ENCODE measurements around the gene TXNDC17. TPM values are rescaled to one million over a fixed set of nuclear protein-coding genes. Genes with fewer than 3 reads are reported as not detected.
"Not testable (repeated sequence)": the region's sequence is repeated elsewhere in the genome, so short reads cannot be mapped to it uniquely, and the experiment has no call there.

Gene TXNDC17
- total and polyA plus RNA-seq, 9 of the 15 experiments (the other 6 are each of a cell fraction or from before 2014, with no cell fraction given): 108 to 759 (median 179) TPM

GRCh38 chr17:6658411-6658810 lies 17.6 kb downstream of the TXNDC17 start:
- H3K9ac ChIP-seq (ENCODE audit: insufficient read depth in 1 of 2, low read depth in 2 of 2, low read length in 2 of 2); POLR2A ChIA-PET; FAIRE-seq; intact Hi-C loops (cut with micrococcal nuclease); ATAC-seq; DNase-seq (ENCODE audit: extremely low read depth in 1 of 4, low spot score in 3 of 4); CTCF ChIA-PET (ENCODE audit: low intra/inter-chr PET ratio); BruUV-seq (replicated peaks); H2AFZ ChIP-seq (ENCODE audit: low read depth, low read length); H3K79me2 ChIP-seq (ENCODE audit: control insufficient read depth, insufficient read depth, low read length); H3K36me3 ChIP-seq (ENCODE audit: control insufficient read depth, insufficient read depth, low read length); H3K27ac ChIP-seq (ENCODE audit: extremely low read depth, low read depth, low read length); in situ Hi-C loops (cut with MboI); H3K9me3 ChIP-seq (replicated peaks; ENCODE audit: control insufficient read depth, insufficient read depth, low read depth, low read length); H3K9me1 ChIP-seq (ENCODE audit: control insufficient read depth, insufficient read depth, low read length); H3K4me3 ChIP-seq; H3K4me1 ChIP-seq (replicated peaks in 1 of 2; ENCODE audit: control insufficient read depth in 2 of 2, insufficient read depth in 2 of 2, low read length in 2 of 2); H3K4me2 ChIP-seq (ENCODE audit: insufficient read depth, low read length); H4K20me1 ChIP-seq (replicated peaks; ENCODE audit: control insufficient read depth, insufficient read depth, low read length): not testable (repeated sequence)
- peaks cover 0 to 21% of the 10 kb centered on the region in 2 experiments; a peak in 3 of 5 replicates for H3K27me3 ChIP-seq (ENCODE audit: control insufficient read depth in 2 of 2, insufficient read depth in 2 of 2, low read length in 2 of 2)
- WGBS (ENCODE audit: insufficient coverage, low coverage, missing lambda C conversion rate): 0% methylated on average over 2 of the region's 5 CpGs

- BruUV-seq (replicated peaks): no TSS peak
- in situ Hi-C loops (cut with MboI): no loop called here
- Histone ChIP-seq H3K9ac (ENCODE audit: insufficient read depth in 1 of 2, low read depth in 2 of 2, low read length in 2 of 2) (no peak overlapping the region), H4K20me1 (replicated peaks; ENCODE audit: control insufficient read depth, insufficient read depth, low read length) (no peaks in the 10 kb centered on the region), H3K36me3 (ENCODE audit: control insufficient read depth, insufficient read depth, low read length) (no peaks in the 10 kb centered on the region), H2AFZ (ENCODE audit: low read depth, low read length) (no peak overlapping the region), H3K4me3 (no peak overlapping the region), H3K79me2 (ENCODE audit: control insufficient read depth, insufficient read depth, low read length) (no peaks in the 10 kb centered on the region), H3K27ac (ENCODE audit: extremely low read depth, low read depth, low read length) (no peak overlapping the region), H3K9me3 (replicated peaks; ENCODE audit: control insufficient read depth, insufficient read depth, low read depth, low read length) (no peaks in the 10 kb centered on the region), H3K27me3 (ENCODE audit: control insufficient read depth in 2 of 2, insufficient read depth in 2 of 2, low read length in 2 of 2) (peaks cover 0 to 19% of the 10 kb centered on the region in 2 experiments; a peak in 3 of 5 replicates), H3K4me2 (ENCODE audit: insufficient read depth, low read length) (no peak overlapping the region), H3K9me1 (ENCODE audit: control insufficient read depth, insufficient read depth, low read length) (no peaks in the 10 kb centered on the region), H3K4me1 (replicated peaks in 1 of 2; ENCODE audit: control insufficient read depth in 2 of 2, insufficient read depth in 2 of 2, low read length in 2 of 2) (0 out of 5 replicates have a peak, but pooled peaks cover 0 to under 1% of the 10 kb centered on the region in 2 experiments)
- no peak for ATAC-seq
- 24% methylated on average over 7 of the region's 9 CpGs for WGBS (ENCODE audit: insufficient coverage, low coverage, missing lambda C conversion rate)
- POLR2A ChIA-PET: no interaction called here
- CTCF ChIA-PET (ENCODE audit: low intra/inter-chr PET ratio): no interaction called here
- FAIRE-seq: no peak
- intact Hi-C loops (cut with micrococcal nuclease): no loop called here
- DNase-seq (ENCODE audit: extremely low read depth in 1 of 4, low spot score in 3 of 4): no peak
- TF ChIP-seq ZEB2 (IDR thresholded peaks at IDR 0.05): no peak
- no peak for TF ChIP-seq CREB3L1 (IDR thresholded peaks at IDR 0.05; ENCODE audit: borderline replicate concordance, low read depth)
- TF ChIP-seq TFAM (CRISPR knock-in tag; conservative IDR thresholded peaks at IDR 0.05): no peak
- TF ChIP-seq PHB (CRISPR knock-in tag; IDR thresholded peaks at IDR 0.05): no peak
- no peak for TF ChIP-seq ZFP1 (CRISPR knock-in tag; IDR thresholded peaks at IDR 0.05)
- no peak for TF ChIP-seq SMARCC2 (IDR thresholded peaks at IDR 0.05; ENCODE audit: low read depth)
- TF ChIP-seq MTA2 (IDR thresholded peaks at IDR 0.05; ENCODE audit: low read depth): no peak
Measured at GRCh38 chr17:6660101-6660500, 19.2 kb downstream of the TXNDC17 start.

All from K562 (cell line).